22Rv1 (cell line): Measurements from ENCODE around the gene FBRSL1.

ENCODE experiments used
- CTCF ChIP-seq: fragments of 450-650 bp; IDR thresholded peaks from 2 replicates; pipeline ENCODE4 v1.5.1; 2017; ENCODE audit warnings: mild to moderate bottlenecking
- ZFX ChIP-seq: fragments of 450-650 bp; IDR thresholded peaks from 2 replicates; pipeline ENCODE4 v1.6.1; 2017; ENCODE audit warnings: antibody characterized with exemption, borderline replicate concordance

- TF ChIP-seq CTCF (no peak), ZFX (no peak)
These were observed 43.9 kb upstream of the FBRSL1 start for GRCh38 chr12:132445884-132446632.
